Inflammatory macrophage treated with lipopolysaccharide for 1 hour (primary cell): ENCODE measurements around the gene CHRNA9.
"Not testable (repeated sequence)": the region's sequence is repeated elsewhere in the genome, so short reads cannot be mapped to it uniquely, and the experiment has no call there.

Source experiments
- DNase-seq, 2 donors: peaks; one replicate each; pipeline ENCODE4 v3.0.0-alpha.2; 2020 to 2022

CHRNA9 gene

DNA sequence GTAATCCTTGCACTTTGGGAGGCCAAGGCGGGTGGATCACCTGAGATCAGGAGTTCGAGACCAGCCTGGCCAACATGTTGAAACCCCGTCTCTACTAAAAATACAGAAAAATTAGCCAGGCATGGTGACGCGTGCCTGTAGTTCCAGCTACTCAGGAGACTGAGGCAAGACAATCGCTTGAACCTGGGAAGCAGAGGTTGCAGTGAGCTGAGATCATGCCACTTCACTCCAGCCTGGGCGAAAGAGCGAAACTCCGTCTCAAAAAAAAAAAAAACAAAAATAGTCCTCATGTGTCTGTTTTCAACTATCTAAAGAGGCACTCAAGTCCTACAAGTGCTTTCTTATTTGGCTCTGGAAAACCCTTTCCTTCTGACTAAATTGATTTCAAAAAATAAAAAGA is 57.1 kb downstream of the CHRNA9 start:
- not testable (repeated sequence) for DNase-seq

GRCh38 chr4:40394236-40394635 is 59.1 kb downstream of the CHRNA9 start:
- DNase-seq: no peak

GRCh38 chr4:40395166-40395900 is 60.2 kb downstream of the CHRNA9 start:
- DNase-seq: no peak

DNA sequence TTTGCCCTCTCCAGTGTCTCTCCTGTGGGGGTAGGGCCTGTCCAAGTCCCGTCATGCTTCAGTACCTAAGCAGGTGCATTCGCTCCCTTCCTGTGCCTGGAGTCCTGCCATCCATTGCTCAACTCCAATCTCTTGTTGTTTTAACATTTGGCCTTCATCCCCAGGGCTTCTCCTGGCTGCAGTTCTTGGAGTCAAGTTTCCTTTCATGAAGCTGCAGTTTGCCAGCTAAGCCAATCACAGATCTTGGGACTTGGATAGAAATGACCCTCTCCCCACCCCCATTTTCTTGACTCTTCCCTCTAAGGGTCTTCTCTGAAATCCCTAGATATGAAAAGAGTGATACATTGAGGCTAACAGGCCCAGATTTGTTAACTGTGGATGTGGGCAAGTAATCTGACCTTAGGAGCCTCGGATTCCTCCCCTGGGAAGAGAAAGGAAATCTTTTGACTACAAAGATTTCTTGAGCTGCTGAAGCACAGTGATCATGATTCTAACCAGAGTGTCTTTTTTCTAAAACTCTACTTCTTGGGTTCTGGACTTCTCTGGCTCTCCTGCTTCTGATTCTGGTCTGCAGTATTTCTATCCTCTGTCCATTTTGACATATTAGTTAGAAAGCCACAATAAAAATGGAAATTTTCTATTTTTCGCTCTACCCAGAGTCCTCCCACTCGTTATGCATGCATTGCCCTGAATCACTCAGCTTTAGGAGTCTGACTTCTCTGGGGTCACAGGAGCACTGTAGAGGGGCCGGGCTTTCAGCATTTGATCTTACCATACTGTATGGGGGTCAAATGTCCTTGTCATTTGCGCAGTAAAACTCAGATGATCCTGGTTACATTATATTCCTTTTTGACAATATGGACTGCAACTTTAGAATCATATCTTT is 61.0 kb downstream of the CHRNA9 start:
- DNase-seq: no peak

GRCh38 chr4:40399578-40399977 is 64.4 kb downstream of the CHRNA9 start:
- DNase-seq: no peak

- no peak for DNase-seq
These were observed 66.0 kb downstream of the CHRNA9 start for GRCh38 chr4:40401096-40401495.

DNA sequence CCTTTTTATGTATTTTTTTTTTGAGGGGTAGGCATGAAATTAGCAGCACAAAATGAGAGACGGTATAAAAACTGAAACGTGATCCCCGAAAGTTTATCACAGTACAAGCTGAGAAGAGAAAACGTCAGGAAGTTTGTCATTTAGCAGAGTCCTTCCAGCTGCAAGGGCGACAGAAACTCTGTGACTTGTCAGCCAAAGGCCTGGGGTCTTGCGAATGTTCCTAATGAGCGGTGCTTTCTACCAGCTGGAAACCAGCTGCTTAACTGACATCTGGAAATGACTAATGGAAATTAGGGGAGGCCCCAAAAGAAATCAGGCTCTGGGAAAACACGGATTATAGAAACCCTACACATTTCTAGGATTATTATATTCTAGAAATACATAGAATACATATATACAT is 66.5 kb downstream of the CHRNA9 start:
- DNase-seq: no peak

GRCh38 chr4:40402556-40402955 is 67.4 kb downstream of the CHRNA9 start:
- no peak for DNase-seq

DNA sequence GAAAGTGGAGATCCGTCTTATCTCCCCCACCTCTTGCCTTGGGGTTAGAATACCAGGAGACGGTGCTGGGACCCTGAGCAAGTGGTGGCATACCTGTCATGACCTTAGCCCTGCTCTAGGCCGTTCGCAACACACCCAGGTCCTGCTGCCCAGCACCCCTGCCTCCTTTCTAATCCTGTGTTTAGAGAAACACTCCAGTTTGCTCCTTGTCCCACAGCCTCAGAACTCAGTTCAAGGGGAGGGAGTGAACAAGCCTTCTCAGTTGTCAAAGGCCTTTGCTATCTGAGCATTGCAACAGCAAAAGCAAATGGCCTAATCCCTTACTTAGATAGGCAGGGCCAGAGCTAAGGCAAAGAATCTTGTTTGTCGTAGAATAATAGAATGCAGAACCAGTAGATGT is 67.9 kb downstream of the CHRNA9 start:
- DNase-seq: no peak
